Mesenchymal stem cell (in vitro differentiated cells and primary cell): Measurements from ENCODE around the gene FPR1.
A peak's percentile ranks its signal among the peaks of the same experiment; 100 is the strongest.

ENCODE experiments used
- DNase-seq: peaks from one replicate; pipeline ENCODE4 v3.0.0-alpha.2; 2013
- H2AFZ ChIP-seq: one replicate; pipeline ENCODE4 v1.6.1; 2013; ENCODE audit warnings: low read depth, mild to moderate bottlenecking, control low read depth, inconsistent platforms, low read length, moderate library complexity
- H2AK5ac ChIP-seq: 2 replicates; pipeline ENCODE4 v1.6.1; 2013; ENCODE audit warnings: low read length, moderate library complexity, mild to moderate bottlenecking, inconsistent platforms; ENCODE audit not compliant: severe bottlenecking
- H2BK120ac ChIP-seq: one replicate; pipeline ENCODE4 v1.6.1; 2013; ENCODE audit warnings: low read depth, mild to moderate bottlenecking, inconsistent platforms, low read length, moderate library complexity
- H2BK12ac ChIP-seq, 2 experiments: one replicate each; pipeline ENCODE4 v1.6.1; 2013; ENCODE audit warnings: inconsistent platforms in 2 of 2, low read length in 2 of 2, mild to moderate bottlenecking in 2 of 2, moderate library complexity in 2 of 2, control low read depth in 1 of 2
- H2BK15ac ChIP-seq: one replicate; pipeline ENCODE4 v1.6.1; 2013; ENCODE audit warnings: mild to moderate bottlenecking, low read depth, inconsistent platforms; ENCODE audit not compliant: poor library complexity, severe bottlenecking
- H2BK5ac ChIP-seq: 2 replicates; pipeline ENCODE4 v1.6.1; 2013; ENCODE audit warnings: low read depth, mild to moderate bottlenecking, low read length, control low read depth, inconsistent platforms; ENCODE audit not compliant: poor library complexity, severe bottlenecking
- H3K14ac ChIP-seq, 2 experiments: one replicate each; pipeline ENCODE4 v1.6.1; 2013; ENCODE audit warnings: inconsistent platforms in 2 of 2, low read length in 2 of 2, control low read depth in 1 of 2, mild to moderate bottlenecking in 1 of 2, moderate library complexity in 1 of 2
- H3K18ac ChIP-seq, 2 experiments: one replicate each; pipeline ENCODE4 v1.6.1; 2013; ENCODE audit warnings: inconsistent platforms in 2 of 2, low read length in 2 of 2, control low read depth in 1 of 2, low read depth in 1 of 2, mild to moderate bottlenecking in 1 of 2
- H3K23ac ChIP-seq, 2 experiments: one replicate each; pipeline ENCODE4 v1.6.1; 2013; ENCODE audit warnings: inconsistent platforms in 2 of 2, low read length in 2 of 2, mild to moderate bottlenecking in 2 of 2, moderate library complexity in 2 of 2, control low read depth in 1 of 2
- H3K27ac ChIP-seq: 2 replicates; pipeline ENCODE4 v1.5.1; 2013; ENCODE audit warnings: mild to moderate bottlenecking, moderate library complexity, low read length, control low read depth, inconsistent platforms; ENCODE audit not compliant: poor library complexity, severe bottlenecking
- H3K27me3 ChIP-seq, 2 experiments: 2 replicates each; pipeline versions ENCODE4 v1.6.1 to v1.7.0; 2013; ENCODE audit warnings: low read length in 2 of 2, mild to moderate bottlenecking in 2 of 2, moderate library complexity in 2 of 2, control low read depth in 1 of 2, inconsistent platforms in 1 of 2; ENCODE audit not compliant: control insufficient read depth in 1 of 2, insufficient read depth in 1 of 2
- H3K36me3 ChIP-seq, 2 experiments: 2 replicates each; pipeline versions ENCODE4 v1.6.1 to v1.7.0; 2013; ENCODE audit warnings: low read length in 2 of 2, control low read depth in 1 of 2, inconsistent platforms in 1 of 2, low read depth in 1 of 2, mild to moderate bottlenecking in 1 of 2; ENCODE audit not compliant: insufficient read depth in 2 of 2, control insufficient read depth in 1 of 2
- H3K4ac ChIP-seq, 2 experiments: one replicate each; pipeline ENCODE4 v1.6.1; 2013; ENCODE audit warnings: inconsistent platforms in 2 of 2, low read length in 2 of 2, mild to moderate bottlenecking in 2 of 2, moderate library complexity in 2 of 2, control low read depth in 1 of 2, low read depth in 1 of 2
- H3K4me1 ChIP-seq: 2 replicates; pipeline ENCODE4 v1.6.1; 2013; ENCODE audit warnings: low read depth, low read length, control low read depth; ENCODE audit not compliant: control insufficient read depth, insufficient read depth
- H3K4me2 ChIP-seq: 2 replicates; pipeline ENCODE4 v1.6.1; 2013; ENCODE audit warnings: low read length, mild to moderate bottlenecking, inconsistent platforms; ENCODE audit not compliant: poor library complexity, severe bottlenecking
- H3K4me3 ChIP-seq, 2 experiments: 2 replicates each; pipeline versions ENCODE4 v1.5.1 to v1.7.0; 2013; ENCODE audit warnings: low read length in 2 of 2, mild to moderate bottlenecking in 2 of 2, control low read depth in 1 of 2, low read depth in 1 of 2; ENCODE audit not compliant: insufficient read depth in 1 of 2
- H3K79me1 ChIP-seq: replicated peaks from 2 replicates; pipeline ENCODE4 v1.6.1; 2013; ENCODE audit warnings: mild to moderate bottlenecking, control low read depth, low read length, inconsistent platforms; ENCODE audit not compliant: poor library complexity, severe bottlenecking
- H3K9ac ChIP-seq: 2 replicates; pipeline ENCODE4 v1.7.0; 2013; ENCODE audit warnings: mild to moderate bottlenecking, low read length, moderate library complexity
- H3K9me3 ChIP-seq: 2 replicates; pipeline ENCODE4 v1.7.0; 2013; ENCODE audit warnings: mild to moderate bottlenecking, low read length; ENCODE audit not compliant: control insufficient read depth
- H4K8ac ChIP-seq: one replicate; pipeline ENCODE4 v1.6.1; 2013; ENCODE audit warnings: inconsistent platforms, mild to moderate bottlenecking, low read length, moderate library complexity
- H4K91ac ChIP-seq: one replicate; pipeline ENCODE4 v1.6.1; 2013; ENCODE audit warnings: mild to moderate bottlenecking, low read length, inconsistent platforms
- WGBS: methylation state at CpG from one replicate; pipeline ENCODE4 v1.1.7; 2013; ENCODE audit warnings: mixed read lengths; 5-methylcytosine and 5-hydroxymethylcytosine counted together

The FPR1 gene

DNA sequence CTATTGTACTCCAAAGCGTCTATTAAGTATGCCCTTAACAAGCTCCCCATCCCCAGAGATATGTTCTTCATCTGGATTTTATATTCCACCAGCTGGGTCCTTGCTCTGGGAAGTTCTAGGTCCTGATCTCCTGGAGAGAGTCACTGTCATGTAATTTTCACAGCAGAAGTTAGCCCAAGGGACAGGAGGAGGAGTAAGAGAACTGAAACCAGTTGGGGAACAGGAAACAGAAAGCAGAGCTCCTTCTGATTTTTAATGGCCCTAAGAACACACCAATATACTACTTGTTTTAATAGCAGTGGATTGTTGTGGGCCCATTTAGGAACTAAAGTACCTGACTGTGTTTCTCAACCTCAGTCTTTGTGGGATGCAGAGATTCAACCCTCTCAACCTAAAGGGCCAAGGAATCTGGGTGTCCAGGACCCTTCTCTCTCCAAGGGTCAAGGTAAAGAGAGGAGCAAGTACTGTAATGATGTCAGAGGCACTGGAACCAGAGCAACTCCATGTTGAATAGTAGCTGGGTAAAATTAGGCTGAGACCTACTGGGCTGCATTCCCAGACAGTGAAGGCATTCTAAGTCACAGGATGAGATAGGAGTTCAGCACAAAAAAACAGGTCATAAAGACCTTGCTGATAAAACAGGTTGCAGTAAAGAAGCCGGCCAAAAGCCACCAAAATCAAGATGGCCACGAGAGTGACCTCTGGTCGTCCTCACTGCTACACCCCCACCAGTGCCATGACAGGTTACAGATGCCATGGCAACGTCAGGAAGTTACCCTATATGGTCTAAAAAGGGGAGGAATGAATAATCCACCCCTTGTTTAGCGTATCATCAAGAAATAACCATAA lies 35.2 kb upstream of the FPR1 start:
- H2BK120ac ChIP-seq = no peak overlapping the region
- no peak overlapping the region for H2BK15ac ChIP-seq
- no peaks in the 10 kb centered on the region for H3K79me1 ChIP-seq
- no peaks in the 10 kb centered on the region for H3K36me3 ChIP-seq
- H3K23ac ChIP-seq = no peak overlapping the region
- no peaks in the 10 kb centered on the region for H3K4me1 ChIP-seq
- no peak overlapping the region for H3K9ac ChIP-seq
- H3K27ac ChIP-seq = no peak overlapping the region
- no peak overlapping the region for H3K14ac ChIP-seq
- H3K4ac ChIP-seq = no peak overlapping the region
- H2AK5ac ChIP-seq = no peak overlapping the region
- no peak overlapping the region for H2BK5ac ChIP-seq
- DNase-seq = no peak
- H3K4me2 ChIP-seq = no peak overlapping the region
- H3K9me3 ChIP-seq = no peaks in the 10 kb centered on the region
- no peak overlapping the region for H4K8ac ChIP-seq
- H2BK12ac ChIP-seq = no peak overlapping the region
- no peak overlapping the region for H2AFZ ChIP-seq
- H4K91ac ChIP-seq = no peak overlapping the region
- WGBS = 63% methylated on average over 6 of the region's 6 CpGs
- no peak overlapping the region for H3K18ac ChIP-seq
- H3K4me3 ChIP-seq = no peak overlapping the region
- H3K27me3 ChIP-seq = no peaks in the 10 kb centered on the region

DNA sequence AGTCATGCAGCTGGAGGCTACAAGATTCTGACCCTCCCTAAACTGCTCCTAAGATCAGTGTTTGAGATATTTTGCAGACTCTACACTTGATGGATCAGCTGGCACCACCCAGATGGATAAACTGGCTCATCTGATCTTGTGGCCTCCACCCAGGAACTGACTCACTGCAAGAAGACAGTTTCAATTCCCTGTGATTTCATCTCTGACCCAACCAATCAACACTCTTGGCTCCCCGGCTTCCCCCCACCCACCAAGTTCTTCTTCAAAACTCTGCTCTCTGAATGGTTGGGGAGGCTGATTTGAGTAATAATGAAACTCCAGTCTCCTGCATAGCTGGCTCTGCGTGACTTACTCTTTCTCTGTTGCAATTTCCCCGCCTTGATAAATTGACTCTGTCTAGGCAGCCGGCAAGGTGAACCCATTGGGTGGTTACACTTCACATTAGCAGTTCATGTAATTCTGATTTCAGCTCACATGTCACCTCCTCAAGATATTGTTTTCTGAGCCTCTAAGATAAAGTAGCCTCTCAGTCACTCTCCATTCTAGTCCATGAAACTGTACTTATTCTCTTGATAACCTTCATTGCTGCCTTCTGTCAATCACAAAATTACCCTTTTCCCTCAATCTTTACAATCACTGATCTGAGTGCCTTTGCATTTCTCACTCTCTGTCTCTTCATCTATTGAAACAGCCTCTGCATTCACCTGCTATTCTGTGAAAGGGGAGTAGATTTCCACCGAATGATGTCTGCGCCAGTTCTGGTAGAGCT lies 33.4 kb upstream of the FPR1 start:
- Histone ChIP-seq H3K9me3 (no peaks in the 10 kb centered on the region), H3K36me3 (no peaks in the 10 kb centered on the region), H3K23ac (no peak overlapping the region), H3K14ac (no peak overlapping the region), H2AFZ (no peak overlapping the region), H2BK12ac (no peak overlapping the region), H4K8ac (no peak overlapping the region), H3K18ac (no peak overlapping the region), H3K4me2 (no peak overlapping the region), H3K4me1 (no peaks in the 10 kb centered on the region), H3K79me1 (no peaks in the 10 kb centered on the region), H2BK15ac (no peak overlapping the region), H4K91ac (no peak overlapping the region), H3K9ac (peak overlapping the region; percentile 73), H3K27ac (no peak overlapping the region), H3K4me3 (peak overlapping the region in 1 of 2 experiments; percentile 64), H2AK5ac (no peak overlapping the region), H2BK120ac (no peak overlapping the region), H3K27me3 (no peaks in the 10 kb centered on the region), H3K4ac (no peak overlapping the region), H2BK5ac (no peak overlapping the region)
- WGBS = 71% methylated on average over 5 of the region's 6 CpGs
- DNase-seq = no peak

DNA sequence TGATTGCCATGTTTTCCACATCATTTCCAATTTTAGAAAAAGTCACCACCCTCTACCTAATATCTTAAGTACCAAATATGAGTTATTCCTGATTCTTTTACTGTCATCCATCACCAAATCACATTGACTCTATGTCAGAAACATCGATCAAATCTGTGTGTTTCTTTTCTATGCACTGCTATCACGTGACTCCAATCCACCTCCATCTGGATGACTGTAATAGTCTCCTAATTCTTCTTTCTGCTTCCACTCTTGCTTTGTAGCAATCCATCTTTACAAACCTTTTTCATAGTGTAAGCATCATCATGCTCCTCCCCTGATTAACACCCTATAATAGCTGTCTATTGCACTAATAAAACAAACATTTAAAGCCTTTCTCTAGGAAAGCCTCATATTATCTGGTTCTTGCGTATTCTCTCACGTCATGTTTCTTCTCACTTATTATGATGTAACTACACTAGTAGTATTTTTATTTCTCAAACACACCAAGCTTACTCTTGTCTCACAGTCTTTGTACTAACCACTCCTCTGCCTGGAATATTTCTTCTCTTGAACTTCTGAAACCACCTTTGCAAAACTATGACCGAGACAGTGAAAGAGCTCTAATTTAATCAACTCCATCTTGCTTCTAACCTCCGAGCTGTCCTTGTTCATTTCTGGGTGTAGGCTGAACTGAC lies 32.6 kb upstream of the FPR1 start:
- Histone ChIP-seq H3K23ac (no peak overlapping the region), H3K4me1 (no peaks in the 10 kb centered on the region), H3K4me2 (no peak overlapping the region), H3K36me3 (no peaks in the 10 kb centered on the region), H2AFZ (no peak overlapping the region), H3K9ac (peak overlapping the region; percentile 72), H2BK12ac (no peak overlapping the region), H2BK120ac (no peak overlapping the region), H3K4ac (no peak overlapping the region), H3K14ac (no peak overlapping the region), H3K4me3 (peak overlapping the region in 1 of 2 experiments; percentile 12), H2AK5ac (no peak overlapping the region), H2BK15ac (no peak overlapping the region), H4K8ac (no peak overlapping the region), H2BK5ac (no peak overlapping the region), H3K27me3 (no peaks in the 10 kb centered on the region), H3K27ac (no peak overlapping the region), H4K91ac (no peak overlapping the region), H3K18ac (no peak overlapping the region), H3K79me1 (no peaks in the 10 kb centered on the region), H3K9me3 (no peaks in the 10 kb centered on the region)
- DNase-seq = no peak
- 56% methylated on average over 5 of the region's 6 CpGs for WGBS

DNA sequence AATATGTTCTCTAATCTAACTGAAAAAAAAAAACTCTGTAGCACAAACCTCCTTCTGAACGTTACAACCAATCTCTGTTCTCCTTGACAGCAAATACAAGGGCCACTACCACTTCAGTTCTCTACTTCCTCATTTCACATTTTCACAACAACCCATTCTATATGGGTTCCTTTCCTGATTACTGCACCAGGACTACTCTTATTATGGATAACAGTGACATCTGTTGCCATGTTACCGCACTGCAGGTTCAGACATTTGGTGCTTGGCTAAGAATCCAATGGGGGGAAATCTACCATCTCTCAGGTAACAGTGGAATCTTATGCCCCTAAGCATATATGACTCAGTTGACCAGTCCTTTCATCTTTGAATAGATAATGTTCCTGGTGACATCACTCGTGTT lies 31.7 kb upstream of the FPR1 start:
- no peak overlapping the region for H3K4me3 ChIP-seq
- no peak overlapping the region for H4K8ac ChIP-seq
- H3K27ac ChIP-seq = no peak overlapping the region
- no peaks in the 10 kb centered on the region for H3K9me3 ChIP-seq
- no peak overlapping the region for H4K91ac ChIP-seq
- DNase-seq = no peak
- no peak overlapping the region for H2AFZ ChIP-seq
- H3K4ac ChIP-seq = no peak overlapping the region
- no peak overlapping the region for H3K14ac ChIP-seq
- no peak overlapping the region for H2BK120ac ChIP-seq
- H2BK5ac ChIP-seq = no peak overlapping the region
- H3K9ac ChIP-seq = peak overlapping the region; percentile 72
- no peak overlapping the region for H3K4me2 ChIP-seq
- no peaks in the 10 kb centered on the region for H3K4me1 ChIP-seq
- no peaks in the 10 kb centered on the region for H3K27me3 ChIP-seq
- no peak overlapping the region for H2AK5ac ChIP-seq
- no peaks in the 10 kb centered on the region for H3K79me1 ChIP-seq
- H3K36me3 ChIP-seq = no peaks in the 10 kb centered on the region
- WGBS = 30% methylated on average over 3 of the region's 3 CpGs
- no peak overlapping the region for H2BK15ac ChIP-seq
- H2BK12ac ChIP-seq = no peak overlapping the region
- H3K18ac ChIP-seq = no peak overlapping the region
- no peak overlapping the region for H3K23ac ChIP-seq
